ENCODE results near the gene WIPI1.
A peak's percentile ranks its signal among the peaks of the same experiment; 100 is the strongest.
"Not testable (repeated sequence)": the region's sequence is repeated elsewhere in the genome, so short reads cannot be mapped to it uniquely, and the experiment has no call there.

The WIPI1 gene

DNA sequence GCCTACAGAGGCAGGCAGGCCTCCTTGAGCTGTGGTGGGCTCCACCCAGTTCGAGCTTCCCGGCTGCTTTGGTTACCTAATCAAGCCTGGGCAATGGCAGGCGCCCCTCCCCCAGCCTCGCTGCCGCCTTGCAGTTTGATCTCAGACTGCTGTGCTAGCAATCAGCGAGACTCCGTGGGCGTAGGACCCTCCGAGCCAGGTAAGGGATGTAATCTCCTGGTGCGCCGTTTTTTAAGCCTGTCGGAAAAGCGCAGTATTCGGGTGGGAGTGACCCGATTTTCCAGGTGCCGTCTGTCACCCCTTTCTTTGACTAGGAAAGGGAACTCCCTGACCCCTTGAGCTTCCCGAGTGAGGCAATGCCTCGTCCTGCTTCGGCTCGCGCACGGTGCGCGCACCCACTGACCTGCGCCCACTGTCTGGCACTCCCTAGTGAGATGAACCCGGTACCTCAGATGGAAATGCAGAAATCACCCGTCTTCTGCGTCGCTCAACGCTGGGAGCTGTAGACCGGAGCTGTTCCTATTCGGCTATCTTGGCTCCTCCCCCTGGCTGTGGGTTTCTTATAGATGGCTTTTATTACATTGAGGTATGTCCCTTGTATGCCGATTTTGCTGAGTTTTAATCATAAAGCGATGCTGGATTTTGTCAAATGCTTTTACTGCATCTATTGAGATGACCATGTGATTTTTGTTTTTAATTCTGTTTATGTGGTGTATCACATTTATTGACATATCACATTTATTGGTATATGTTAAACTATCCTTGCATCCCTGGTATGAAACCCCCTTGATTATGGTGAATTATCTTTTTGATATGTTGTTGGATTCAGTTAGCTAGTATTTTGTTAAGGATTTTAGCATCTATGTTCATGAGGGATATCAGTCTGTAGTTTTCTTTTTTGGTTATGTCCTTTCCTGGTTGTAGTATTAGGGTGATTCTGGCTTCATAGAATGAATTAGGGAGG, 43.4 kb downstream of the WIPI1 start:
- DNase-seq = peak; percentile 64

DNA sequence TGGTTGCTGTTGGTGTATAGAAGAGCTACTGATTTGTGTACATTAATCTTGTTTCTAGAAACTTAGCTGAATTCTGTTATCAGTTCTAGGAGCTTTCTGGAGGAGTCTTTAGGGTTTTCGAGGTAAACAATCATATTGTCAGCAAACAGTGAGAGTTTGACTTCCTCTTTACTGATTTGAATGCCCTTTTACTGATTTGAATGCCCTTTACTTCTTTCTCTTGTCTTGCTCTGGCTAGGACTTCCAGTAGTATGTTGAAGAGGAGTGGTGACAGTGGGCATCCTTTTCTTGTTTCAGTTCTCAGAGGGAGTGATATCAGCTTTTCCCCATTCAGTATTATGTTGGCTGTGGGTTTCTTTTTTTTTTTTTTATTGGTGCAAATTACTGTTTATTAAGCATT, 49.6 kb downstream of the WIPI1 start:
- not testable (repeated sequence) for DNase-seq

- not testable (repeated sequence) for DNase-seq
Observed at GRCh38 chr17:68403837-68404236, 53.5 kb downstream of the WIPI1 start.

DNA sequence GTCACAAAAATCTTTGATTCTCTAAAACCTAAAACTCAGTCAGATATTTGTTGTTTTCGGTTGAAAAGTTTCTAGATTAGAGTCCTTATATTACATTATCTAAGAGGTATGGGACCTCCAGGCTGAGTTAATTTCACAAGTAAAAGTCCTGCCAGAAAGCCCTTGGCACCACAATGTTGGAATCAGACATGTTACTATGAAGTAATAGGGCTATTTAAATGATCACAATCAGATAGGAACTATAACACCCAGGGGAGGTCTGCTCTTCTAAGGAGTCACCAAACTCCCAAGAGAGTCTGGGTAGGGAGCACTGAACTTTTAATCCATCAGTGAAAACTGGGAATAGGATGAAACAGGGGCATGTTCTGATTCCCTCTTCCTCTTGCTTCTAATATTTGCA, 54.2 kb downstream of the WIPI1 start:
- no peak for DNase-seq

GRCh38 chr17:68401288-68401687, 56.0 kb downstream of the WIPI1 start:
- no peak for DNase-seq

GRCh38 chr17:68400404-68400735, 56.9 kb downstream of the WIPI1 start:
- DNase-seq = no peak

DNA sequence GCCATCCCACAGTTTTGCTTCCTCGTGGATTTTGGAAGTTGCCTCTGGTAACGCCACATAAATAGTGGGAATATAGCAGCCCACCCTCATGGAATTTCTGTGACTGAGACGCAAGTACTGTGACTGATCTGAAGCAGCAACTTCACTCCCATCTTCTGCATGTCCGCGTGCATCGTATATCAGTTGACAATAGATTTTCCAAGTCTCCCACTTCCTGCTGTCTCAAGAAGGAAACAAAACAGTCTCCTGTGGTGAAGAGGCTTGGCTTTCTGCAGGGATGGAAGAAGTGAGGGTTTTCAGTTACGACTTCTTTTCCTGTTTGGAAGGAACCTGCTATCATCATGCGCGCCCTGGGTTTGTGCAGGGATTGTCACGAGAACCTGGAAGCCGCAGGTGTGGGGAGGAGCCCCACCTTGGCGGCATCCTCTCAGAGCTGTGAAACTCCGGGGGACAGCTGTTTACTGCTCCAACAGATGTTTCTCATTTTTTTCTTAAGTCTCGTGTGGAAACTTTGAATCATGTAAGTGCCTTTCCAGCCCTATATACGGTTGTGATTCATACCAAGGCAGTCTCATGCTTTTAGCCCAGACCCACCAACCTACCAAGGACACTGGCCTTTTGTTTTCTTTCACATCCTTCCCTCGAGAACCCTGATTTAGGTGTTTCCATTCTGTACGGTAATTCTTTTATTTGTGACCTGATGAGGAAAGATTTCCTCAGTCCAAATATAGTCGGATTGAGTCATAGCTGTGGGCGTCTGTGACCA, 57.5 kb downstream of the WIPI1 start:
- DNase-seq = no peak

DNA sequence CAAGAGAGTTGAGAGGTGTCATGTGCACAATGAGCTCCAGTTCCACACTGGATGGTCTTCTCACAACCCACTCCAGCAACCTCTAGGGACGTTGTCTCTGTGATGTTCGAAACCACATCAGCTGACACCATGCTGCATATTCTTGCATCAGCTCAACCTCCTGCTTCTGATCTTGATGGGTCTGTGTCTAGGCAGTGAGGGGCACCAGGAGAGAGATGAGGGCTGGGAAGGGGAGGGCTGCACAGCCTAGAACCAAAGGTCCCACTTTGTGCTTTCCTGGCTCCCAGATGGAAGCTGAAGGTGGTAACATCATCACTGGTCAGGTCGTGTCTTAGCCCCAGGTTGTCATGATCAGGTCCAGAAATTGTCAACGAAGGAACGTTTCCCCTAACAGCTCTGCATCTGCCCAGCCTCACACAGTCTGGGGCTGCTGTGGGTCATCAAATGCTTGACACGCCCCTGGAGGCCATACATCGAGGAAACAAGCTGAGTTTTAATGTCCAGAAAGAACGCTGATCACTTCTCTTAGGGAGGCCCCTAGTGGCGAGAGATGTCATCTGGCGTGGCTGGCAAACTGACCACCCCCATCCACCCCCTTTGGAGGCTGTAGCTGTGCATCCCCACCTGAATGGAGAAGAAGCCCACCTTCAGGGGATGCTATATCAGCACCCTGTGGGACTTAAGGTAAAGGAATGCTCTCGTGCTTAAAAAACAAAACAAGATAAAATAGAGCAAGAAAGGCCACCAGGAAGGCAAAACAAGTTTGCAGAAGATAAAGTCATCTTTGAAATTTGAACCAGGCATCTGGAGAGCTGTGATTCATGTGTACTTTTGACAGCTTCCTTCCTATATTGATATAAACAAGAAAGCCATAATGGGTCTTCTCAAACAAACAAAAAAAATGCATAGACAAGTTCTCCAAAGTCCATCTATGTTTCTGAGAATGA, 58.3 kb downstream of the WIPI1 start:
- DNase-seq = no peak

- DNase-seq = no peak
Observed at GRCh38 chr17:68397108-68397536, 60.2 kb downstream of the WIPI1 start.

- DNase-seq = no peak
Observed at GRCh38 chr17:68396226-68397107, 60.8 kb downstream of the WIPI1 start.

GRCh38 chr17:68394608-68395331, 62.5 kb downstream of the WIPI1 start:
- no peak for DNase-seq

- DNase-seq = no peak
Observed at GRCh38 chr17:68391561-68392268, 65.6 kb downstream of the WIPI1 start.

DNA sequence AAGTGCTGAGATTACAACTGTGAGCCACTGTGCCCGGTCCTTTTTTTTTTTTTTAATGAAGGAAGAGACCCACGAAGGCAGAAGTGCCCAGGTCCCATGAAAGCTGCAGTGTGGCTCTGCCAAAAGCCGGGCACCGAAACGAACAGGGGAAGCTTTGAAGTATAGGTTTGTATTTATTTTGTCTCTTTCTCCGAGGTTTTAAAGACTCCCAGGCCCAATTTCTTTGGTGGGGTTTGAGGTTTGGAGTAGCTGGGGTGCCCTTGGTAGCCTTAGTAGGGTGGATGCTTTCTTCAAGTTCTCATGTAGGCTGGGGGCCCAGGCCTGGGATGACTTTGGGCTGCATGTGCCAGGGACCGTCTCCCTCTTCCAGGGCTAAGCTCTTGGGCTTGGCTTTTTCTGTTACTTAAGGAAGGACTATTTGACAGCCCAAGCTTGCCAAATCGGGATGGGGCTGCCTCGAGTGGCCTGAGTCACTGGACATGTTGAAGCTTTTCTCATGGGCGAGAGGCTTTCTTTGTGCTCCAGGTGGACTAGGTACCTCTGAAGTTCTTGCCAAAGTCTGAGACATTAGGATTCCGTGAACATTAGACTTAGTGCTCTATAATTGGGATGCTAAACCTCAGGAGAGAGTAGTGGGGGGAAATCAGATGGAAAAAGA, 66.3 kb downstream of the WIPI1 start:
- no peak for DNase-seq

DNA sequence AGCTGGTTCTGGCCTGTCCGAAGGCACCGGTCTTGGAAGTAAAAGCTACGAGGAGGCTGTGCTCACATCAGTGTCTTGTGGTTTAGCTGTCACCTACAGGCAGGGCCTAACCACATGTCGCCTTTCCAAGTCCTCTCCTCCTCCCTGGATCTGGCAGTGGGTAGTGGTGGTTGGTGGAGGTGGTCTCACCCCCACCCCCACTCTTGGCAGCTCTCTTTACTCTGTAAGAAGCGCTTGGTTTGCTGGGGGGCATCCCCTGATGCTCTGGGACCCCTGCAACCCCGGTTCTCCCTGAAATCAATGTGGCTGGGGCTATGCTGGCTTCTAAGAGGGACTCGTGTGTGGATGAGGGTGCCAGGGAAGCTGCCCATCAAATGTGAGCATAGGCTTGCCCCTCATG, 68.3 kb downstream of the WIPI1 start:
- DNase-seq = no peak

GRCh38 chr17:68387435-68388218, 69.7 kb downstream of the WIPI1 start:
- no peak for DNase-seq

- DNase-seq = no peak
Observed at GRCh38 chr17:68385490-68386215, 71.6 kb downstream of the WIPI1 start.

GRCh38 chr17:68384941-68385340, 72.4 kb downstream of the WIPI1 start:
- DNase-seq = no peak

DNA sequence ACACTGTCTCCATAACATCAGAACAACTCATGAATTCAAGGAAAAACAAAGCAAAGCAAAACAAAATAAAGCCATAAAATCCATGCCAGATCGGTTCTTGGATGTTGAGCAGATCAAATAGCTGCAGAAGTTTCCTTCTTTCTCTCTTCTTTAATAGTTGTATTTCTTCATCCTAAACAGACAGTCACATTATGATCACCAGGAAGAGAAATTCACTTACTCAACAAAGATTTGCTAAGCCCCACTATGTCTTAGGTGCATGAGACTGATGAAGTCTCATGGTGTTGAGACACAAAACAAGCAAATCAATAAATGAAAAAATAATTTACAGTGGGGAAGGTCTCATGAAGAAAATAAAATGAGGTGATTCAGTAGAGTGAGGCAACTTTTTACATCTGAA, 72.8 kb downstream of the WIPI1 start:
- no peak for DNase-seq
